CD4-positive, alpha-beta T cell (primary cell): Measurements from ENCODE around the gene PIP4K2A. TPM values are rescaled to one million over a fixed set of nuclear protein-coding genes. Genes with fewer than 3 reads are reported as not detected.
"Not testable (repeated sequence)": the region's sequence is repeated elsewhere in the genome, so short reads cannot be mapped to it uniquely, and the experiment has no call there.

Experiments
- ATAC-seq: fragments of 200-7000 bp; cut with Tn5 transposase; one replicate; pipeline ENCODE4 v1.10.0; 2022; ENCODE audit warnings: mild to moderate bottlenecking; ENCODE audit not compliant: poor library complexity
- CTCF ChIA-PET: fragments of 350-600 bp; sonication (Branson Sonifier 250); formaldehyde crosslinking; loops from one replicate; lab custom pipeline; 2021; ENCODE audit warnings: antibody characterized with exemption, inconsistent platforms; lab: Charles Lee
- POLR2A ChIA-PET: fragments of 350-600 bp; sonication (Branson Sonifier 250); formaldehyde crosslinking; loops from one replicate; lab custom pipeline; 2021; ENCODE audit warnings: antibody characterized with exemption, inconsistent platforms; lab: Charles Lee
- DNase-seq, 14 experiments: peaks; one replicate each; pipeline ENCODE4 v3.0.0-alpha.2; 2013 to 2020; ENCODE audit warnings: mixed read lengths in 2 of 14
- H3K27ac ChIP-seq, 2 donors: one replicate each; pipeline versions ENCODE4 v1.5.1 to v1.7.0; 2013; ENCODE audit warnings: low read length in 2 of 2, low read depth in 1 of 2, mild to moderate bottlenecking in 1 of 2
- H3K27me3 ChIP-seq, 2 experiments: 1 replicate in 1 of 2; 2 replicates in 1 of 2; pipeline versions ENCODE4 v1.6.1 to v1.7.0; 2013; ENCODE audit warnings: low read length in 2 of 2, control low read depth in 1 of 2, mild to moderate bottlenecking in 1 of 2, moderate library complexity in 1 of 2; ENCODE audit not compliant: insufficient read depth in 2 of 2, control insufficient read depth in 1 of 2
- H3K36me3 ChIP-seq: one replicate; pipeline ENCODE4 v1.6.1; 2013; ENCODE audit warnings: low read length, control low read depth; ENCODE audit not compliant: insufficient read depth
- H3K4me1 ChIP-seq: one replicate; pipeline ENCODE4 v1.6.1; 2013; ENCODE audit warnings: low read length, control low read depth; ENCODE audit not compliant: insufficient read depth
- H3K4me3 ChIP-seq: one replicate; pipeline ENCODE4 v1.5.1; 2013; ENCODE audit warnings: mild to moderate bottlenecking, low read length, moderate library complexity
- H3K9me3 ChIP-seq, 2 experiments: 1 replicate in 1 of 2; 2 replicates in 1 of 2; pipeline versions ENCODE4 v1.6.1 to v1.7.0; 2013; ENCODE audit warnings: low read length in 2 of 2, mild to moderate bottlenecking in 2 of 2, control low read depth in 1 of 2, moderate library complexity in 1 of 2; ENCODE audit not compliant: control insufficient read depth in 1 of 2, insufficient read depth in 1 of 2
- H3K27ac Mint-ChIP-seq: one replicate; pipeline ENCODE4 v1.8.0; 2020; ENCODE audit warnings: mixed read lengths
- H3K27me3 Mint-ChIP-seq: one replicate; pipeline ENCODE4 v1.8.0; 2021; ENCODE audit warnings: mixed read lengths
- H3K36me3 Mint-ChIP-seq: one replicate; pipeline ENCODE4 v1.8.0; 2021; ENCODE audit warnings: low read depth, mixed read lengths
- H3K4me1 Mint-ChIP-seq: one replicate; pipeline ENCODE4 v1.8.0; 2021; ENCODE audit warnings: low read depth, mixed read lengths
- H3K4me3 Mint-ChIP-seq: one replicate; pipeline ENCODE4 v1.8.0; 2020; ENCODE audit warnings: mild to moderate bottlenecking, mixed read lengths
- H3K9me3 Mint-ChIP-seq: one replicate; pipeline ENCODE4 v1.8.0; 2020; ENCODE audit warnings: mixed read lengths
- CTCF ChIP-seq: fragments of 200-600 bp; IDR thresholded peaks from one replicate; pipeline ENCODE4 v1.8.0; 2022; ENCODE audit warnings: antibody characterized with exemption, mild to moderate bottlenecking
- intact Hi-C, 2 experiments: fragments of 100-400 bp; cut with DNase I in 1 of 2; cut with micrococcal nuclease in 1 of 2; formaldehyde crosslinking; loops; one replicate each; pipeline versions ENCODE4 v1.15.1 to v1.9.0; 2023 to 2025; cut with DNase I, micrococcal nuclease
- total RNA-seq, 174 experiments: library from RNA in 2 of 174; stranded (reverse) in 2 of 174; gene quantifications; one replicate each; pipeline ENCODE4 v1.2.3 and lab custom pipeline; 2021 to 2026

PIP4K2A gene
- total RNA-seq, 2 experiments from 2014 or later = 75.4 to 87.2 TPM

GRCh38 chr10:22752272-22752889, 38.0 kb upstream of the PIP4K2A start:
- DNase-seq (no peak), ATAC-seq (no peak)
- H3K4me1 Mint-ChIP-seq = peaks cover 12% of the 10 kb centered on the region
- H3K4me3 ChIP-seq = no peak overlapping the region
- H3K36me3 ChIP-seq = no peaks in the 10 kb centered on the region
- no peaks in the 10 kb centered on the region for H3K4me1 ChIP-seq
- no peaks in the 10 kb centered on the region for H3K9me3 ChIP-seq
- no peaks in the 10 kb centered on the region for H3K36me3 Mint-ChIP-seq
- no peaks in the 10 kb centered on the region for H3K27me3 ChIP-seq
- no peak overlapping the region for H3K27ac ChIP-seq
- H3K9me3 Mint-ChIP-seq = no peaks in the 10 kb centered on the region
- POLR2A ChIA-PET = no interaction called here
- intact Hi-C loops = no loop called here
- H3K4me3 Mint-ChIP-seq = no peak overlapping the region
- H3K27ac Mint-ChIP-seq = no peak overlapping the region
- no peak for TF ChIP-seq CTCF
- CTCF ChIA-PET = no interaction called here
- no peaks in the 10 kb centered on the region for H3K27me3 Mint-ChIP-seq

GRCh38 chr10:22750131-22750530, 35.8 kb upstream of the PIP4K2A start:
- CTCF ChIA-PET = no interaction called here
- Mint-ChIP-seq H3K9me3 (no peaks in the 10 kb centered on the region), H3K27ac (no peak overlapping the region), H3K4me3 (no peak overlapping the region), H3K27me3 (no peaks in the 10 kb centered on the region), H3K36me3 (no peaks in the 10 kb centered on the region), H3K4me1 (peaks cover 12% of the 10 kb centered on the region)
- Histone ChIP-seq H3K36me3 (no peaks in the 10 kb centered on the region), H3K27me3 (no peaks in the 10 kb centered on the region), H3K9me3 (no peaks in the 10 kb centered on the region), H3K4me3 (no peak overlapping the region), H3K27ac (no peak overlapping the region), H3K4me1 (no peaks in the 10 kb centered on the region)
- intact Hi-C loops = no loop called here
- TF ChIP-seq CTCF = no peak
- POLR2A ChIA-PET = no interaction called here
- ATAC-seq (no peak), DNase-seq (no peak)

GRCh38 chr10:22744858-22745257, 30.5 kb upstream of the PIP4K2A start:
- H3K4me1 ChIP-seq, H3K27me3 Mint-ChIP-seq, POLR2A ChIA-PET, H3K36me3 ChIP-seq, H3K27ac Mint-ChIP-seq, intact Hi-C loops, H3K9me3 Mint-ChIP-seq, H3K36me3 Mint-ChIP-seq, H3K27ac ChIP-seq, H3K4me1 Mint-ChIP-seq, H3K9me3 ChIP-seq, H3K4me3 Mint-ChIP-seq, H3K27me3 ChIP-seq, CTCF ChIA-PET, DNase-seq, ATAC-seq, H3K4me3 ChIP-seq: not testable (repeated sequence)

GRCh38 chr10:22742678-22743077, 28.3 kb upstream of the PIP4K2A start:
- Histone ChIP-seq H3K4me1 (no peaks in the 10 kb centered on the region), H3K4me3 (no peak overlapping the region), H3K27me3 (no peaks in the 10 kb centered on the region), H3K36me3 (no peaks in the 10 kb centered on the region), H3K9me3 (no peaks in the 10 kb centered on the region), H3K27ac (no peak overlapping the region)
- H3K4me1 Mint-ChIP-seq = no peaks in the 10 kb centered on the region
- H3K9me3 Mint-ChIP-seq = no peaks in the 10 kb centered on the region
- TF ChIP-seq CTCF = no peak
- DNase-seq (peak in 2 of 14 experiments; percentile 15 to 21), ATAC-seq (no peak)
- no peaks in the 10 kb centered on the region for H3K36me3 Mint-ChIP-seq
- H3K27ac Mint-ChIP-seq = no peak overlapping the region
- ChIA-PET POLR2A (no interaction called here), CTCF (no interaction called here)
- H3K4me3 Mint-ChIP-seq = no peak overlapping the region
- intact Hi-C loops = no loop called here
- no peaks in the 10 kb centered on the region for H3K27me3 Mint-ChIP-seq

GRCh38 chr10:22741631-22742030, 27.3 kb upstream of the PIP4K2A start:
- not testable (repeated sequence) for ATAC-seq

More at GRCh38 chr10:22741631-22742030, 27.3 kb upstream of the PIP4K2A start:
- H3K4me1 ChIP-seq, H3K27ac Mint-ChIP-seq, H3K4me3 ChIP-seq, DNase-seq, H3K36me3 ChIP-seq, H3K9me3 ChIP-seq, H3K4me3 Mint-ChIP-seq, intact Hi-C loops, H3K9me3 Mint-ChIP-seq, CTCF ChIA-PET, H3K27me3 ChIP-seq, H3K36me3 Mint-ChIP-seq, H3K27me3 Mint-ChIP-seq, H3K4me1 Mint-ChIP-seq, POLR2A ChIA-PET, H3K27ac ChIP-seq: not testable (repeated sequence)
